Activated T-cell treated with anti-CD3 and anti-CD28 coated beads, Interleukin-2, amount 50 U/mL, for 4 hours (primary cell): ENCODE measurements around the gene CAVIN2. TPM values are rescaled to one million over a fixed set of nuclear protein-coding genes. Genes with fewer than 3 reads are reported as not detected.
"Not testable (repeated sequence)": the region's sequence is repeated elsewhere in the genome, so short reads cannot be mapped to it uniquely, and the experiment has no call there.

Source experiments
- ATAC-seq, 2 donors: fragments of 200-7000 bp; cut with Tn5 transposase; one replicate each; pipeline ENCODE4 v1.10.0; 2021
- DNase-seq: peaks from one replicate; pipeline ENCODE4 v3.0.0-alpha.2; 2020
- H3K27me3 Mint-ChIP-seq: one replicate; pipeline ENCODE4 v1.8.0; 2021; ENCODE audit warnings: low read depth, mixed read lengths
- H3K36me3 Mint-ChIP-seq: one replicate; pipeline ENCODE4 v1.8.0; 2022; ENCODE audit warnings: mixed read lengths; ENCODE audit not compliant: insufficient read depth
- H3K4me1 Mint-ChIP-seq: one replicate; pipeline ENCODE4 v1.8.0; 2021; ENCODE audit warnings: low read depth, mixed read lengths
- H3K4me3 Mint-ChIP-seq: one replicate; pipeline ENCODE4 v1.8.0; 2021; ENCODE audit warnings: mild to moderate bottlenecking, moderate library complexity, mixed read lengths
- H3K9me3 Mint-ChIP-seq: one replicate; pipeline ENCODE4 v1.8.0; 2021; ENCODE audit warnings: mixed read lengths
- total RNA-seq, 3 donors: library from RNA; stranded (reverse); gene quantifications; one replicate each; pipeline ENCODE4 v1.2.1, GENCODE V29; 2021

Gene CAVIN2
- total RNA-seq, 3 donors from 2014 or later, result 0.08 to 0.38 (median 0.33) TPM

- H3K4me3 Mint-ChIP-seq, H3K27me3 Mint-ChIP-seq, DNase-seq, H3K4me1 Mint-ChIP-seq, H3K36me3 Mint-ChIP-seq, ATAC-seq, H3K9me3 Mint-ChIP-seq: not testable (repeated sequence)
Observed at GRCh38 chr2:191785651-191786050, 61.2 kb downstream of the CAVIN2 start.

Other genes starting within 250 kb of the CAVIN2 start
- gene NABP1, start 169.0 kb downstream of the CAVIN2 start, total RNA-seq, result 10 to 100 TPM; 47.8 to 55.3 (median 52.2) TPM